Effector CD8-positive, alpha-beta T cell (primary cell): ENCODE measurements around the gene PMM2.

Source experiments
- DNase-seq: peaks from one replicate; lab custom pipeline; 2025; lab: John Stamatoyannopoulos, UW

The PMM2 gene

DNA sequence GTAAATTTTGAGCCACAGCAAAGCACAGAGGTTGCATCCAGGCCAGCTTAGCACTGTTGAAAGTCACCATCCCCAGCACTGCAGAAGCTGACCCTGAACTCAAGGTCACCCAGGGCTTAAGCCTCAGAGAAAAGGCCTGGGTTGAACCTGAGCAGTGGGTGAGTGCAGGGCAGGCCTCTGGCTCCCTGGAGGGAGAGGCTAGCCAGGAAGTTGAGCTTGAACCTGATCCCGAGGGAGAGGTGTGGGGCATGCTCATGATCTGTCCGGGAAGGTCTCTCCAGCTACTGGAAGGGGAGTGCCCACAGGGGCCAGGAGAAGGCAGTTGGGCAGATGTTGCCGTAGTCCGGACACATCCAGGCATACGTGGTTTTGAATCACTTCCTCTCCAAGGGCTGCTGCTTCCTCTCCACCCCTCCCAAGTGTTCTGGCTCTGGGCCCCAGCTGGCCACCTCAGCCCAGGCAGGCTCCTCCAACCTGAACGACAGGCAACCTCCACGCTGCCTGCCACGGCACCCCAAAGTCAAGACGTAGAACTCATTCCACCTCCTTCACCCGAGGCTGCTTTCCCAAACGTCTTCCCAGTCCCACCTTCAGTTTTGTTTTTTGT is 52.7 kb downstream of the PMM2 start:
- DNase-seq, result no peak

GRCh38 chr16:8851761-8852403 is 54.2 kb downstream of the PMM2 start:
- DNase-seq, result no peak

GRCh38 chr16:8852534-8852933 is 54.9 kb downstream of the PMM2 start:
- DNase-seq, result no peak

DNA sequence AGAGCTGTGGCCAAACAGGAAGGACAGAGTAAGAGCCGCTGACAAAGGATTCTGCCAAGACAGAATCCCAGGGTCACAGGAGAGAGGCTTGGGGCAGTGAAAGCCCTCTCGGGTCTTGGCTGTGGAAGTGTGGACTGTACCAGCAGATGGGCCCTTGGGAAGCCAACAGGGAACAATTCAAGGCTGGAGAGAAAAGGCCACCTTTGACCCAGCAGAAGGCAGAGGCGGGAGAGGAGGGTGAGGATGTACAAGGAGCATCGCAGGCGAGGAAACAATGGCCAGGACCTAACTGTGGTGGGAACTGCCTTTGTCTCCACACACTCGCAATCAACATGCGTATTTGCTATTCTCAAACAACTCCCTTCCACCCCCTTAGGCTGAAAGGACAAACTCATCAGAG is 55.5 kb downstream of the PMM2 start:
- no peak for DNase-seq

DNA sequence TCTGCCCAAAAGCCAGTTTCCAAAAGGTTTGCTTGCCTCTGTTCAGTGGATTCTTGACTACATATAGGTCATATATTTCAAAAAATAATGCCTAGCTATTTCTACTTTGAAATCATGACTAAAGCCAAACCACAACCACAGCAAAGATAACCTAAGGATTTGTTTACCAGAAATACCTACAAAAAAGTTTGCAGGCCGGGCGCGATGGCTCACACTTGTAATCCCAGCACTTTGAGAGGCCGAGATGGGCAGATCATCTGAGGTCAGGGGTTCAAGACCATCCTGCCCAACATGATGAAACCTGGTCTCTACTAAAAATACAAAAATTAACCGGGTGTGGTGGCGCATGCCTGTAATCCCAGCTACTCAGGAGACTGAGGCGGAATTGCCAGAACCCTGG is 56.0 kb downstream of the PMM2 start:
- DNase-seq, result no peak

DNA sequence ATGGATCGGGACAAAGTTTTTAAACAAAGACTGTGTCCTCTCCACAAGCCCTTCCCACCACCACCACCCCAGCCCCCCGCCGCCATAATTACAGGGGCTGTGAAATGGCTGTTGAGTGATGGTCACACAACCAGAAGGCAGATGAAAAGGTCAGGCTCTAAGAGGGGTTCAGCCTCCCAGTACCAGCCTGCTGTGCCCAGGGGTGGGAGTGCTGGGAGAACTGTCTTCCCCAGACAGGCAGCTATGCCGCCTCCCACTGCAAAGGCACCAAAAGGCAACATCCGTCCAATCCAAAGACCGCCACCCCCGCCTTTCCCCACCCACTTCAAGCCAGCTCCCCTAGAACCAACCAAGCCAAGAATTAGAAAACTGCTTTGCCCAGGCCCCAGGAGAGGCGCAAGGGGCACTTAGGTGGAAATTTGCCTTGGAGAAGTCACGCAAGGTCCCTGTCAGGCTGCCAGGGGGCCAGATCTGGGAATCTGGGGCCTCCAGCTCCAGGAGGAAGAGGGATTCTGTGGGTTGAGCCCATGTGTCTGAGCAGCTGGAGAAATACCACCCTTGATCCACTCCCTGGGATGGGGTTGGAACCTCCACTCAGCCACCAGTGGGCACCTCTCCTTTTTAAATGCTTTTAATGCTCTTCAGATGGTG is 56.8 kb downstream of the PMM2 start:
- no peak for DNase-seq

- DNase-seq, result no peak
Measured at GRCh38 chr16:8855051-8855786, 57.6 kb downstream of the PMM2 start.

DNA sequence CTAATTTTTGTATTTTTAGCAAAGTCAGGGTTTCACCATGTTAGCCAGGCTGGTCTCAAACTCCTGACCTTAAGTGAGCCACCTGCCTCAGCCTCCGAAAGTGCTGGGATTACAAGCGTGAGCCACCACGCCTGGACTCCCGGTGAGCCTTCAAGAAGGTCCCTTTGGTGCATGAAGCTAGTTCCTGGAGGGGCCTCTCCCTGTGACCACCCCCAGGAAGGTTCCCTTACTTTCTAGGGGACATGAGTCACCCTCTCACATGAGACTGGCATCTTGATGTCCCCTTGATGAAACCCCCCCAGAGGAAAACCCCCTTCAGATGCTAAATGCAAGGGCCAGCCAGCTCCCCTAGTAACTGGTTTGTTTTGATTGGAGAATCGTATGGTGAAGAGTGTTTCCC is 58.3 kb downstream of the PMM2 start:
- DNase-seq, result no peak

DNA sequence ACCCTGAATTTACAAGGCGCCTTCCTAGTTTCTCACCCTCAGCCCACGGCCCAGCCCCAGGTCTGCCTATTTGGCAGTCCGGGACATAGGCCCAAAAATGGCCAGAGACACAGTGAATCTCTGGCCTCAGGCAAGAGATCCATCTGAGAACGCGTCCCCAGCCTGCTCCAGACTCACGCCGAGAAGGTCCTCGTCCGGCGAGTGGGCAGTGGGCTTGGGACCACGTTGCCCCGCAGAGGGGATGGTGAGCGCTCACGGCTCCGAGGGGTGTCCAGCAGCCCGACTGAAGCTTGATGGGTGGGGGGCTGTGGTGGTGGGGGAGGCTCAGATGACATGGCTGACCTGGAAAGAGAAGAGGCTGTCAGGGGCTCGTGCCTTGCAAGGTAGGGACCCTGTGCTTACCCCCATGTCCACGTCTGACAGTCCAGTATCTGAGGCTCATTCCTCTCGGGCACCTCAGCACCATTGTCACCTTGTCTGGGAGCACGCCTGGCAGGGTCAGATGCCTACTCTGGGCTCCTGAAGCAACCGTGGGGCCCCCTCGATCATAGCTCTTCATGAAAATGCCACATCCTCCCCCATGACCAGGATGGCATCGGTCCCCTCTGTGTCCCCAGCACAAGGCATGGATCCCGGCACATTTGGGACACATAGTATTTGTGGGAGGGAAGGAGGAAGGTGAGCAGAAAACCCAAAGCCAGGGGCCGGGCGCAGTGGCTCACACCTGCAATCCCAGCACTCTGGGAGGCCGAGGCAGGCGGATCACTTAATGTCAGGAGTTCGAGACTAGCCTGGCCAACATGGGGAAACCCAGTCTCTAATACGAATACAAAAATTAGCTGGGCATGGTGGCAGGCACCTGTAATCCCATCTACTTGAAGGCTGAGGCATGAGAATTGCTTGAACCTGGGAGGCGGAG is 61.6 kb downstream of the PMM2 start:
- DNase-seq, result no peak

GRCh38 chr16:8859913-8860881 is 62.6 kb downstream of the PMM2 start:
- no peak for DNase-seq

- no peak for DNase-seq
Measured at GRCh38 chr16:8861563-8862308, 64.1 kb downstream of the PMM2 start.

GRCh38 chr16:8862309-8863130 is 64.9 kb downstream of the PMM2 start:
- no peak for DNase-seq

- DNase-seq, result no peak
Measured at GRCh38 chr16:8863594-8864424, 66.2 kb downstream of the PMM2 start.

DNA sequence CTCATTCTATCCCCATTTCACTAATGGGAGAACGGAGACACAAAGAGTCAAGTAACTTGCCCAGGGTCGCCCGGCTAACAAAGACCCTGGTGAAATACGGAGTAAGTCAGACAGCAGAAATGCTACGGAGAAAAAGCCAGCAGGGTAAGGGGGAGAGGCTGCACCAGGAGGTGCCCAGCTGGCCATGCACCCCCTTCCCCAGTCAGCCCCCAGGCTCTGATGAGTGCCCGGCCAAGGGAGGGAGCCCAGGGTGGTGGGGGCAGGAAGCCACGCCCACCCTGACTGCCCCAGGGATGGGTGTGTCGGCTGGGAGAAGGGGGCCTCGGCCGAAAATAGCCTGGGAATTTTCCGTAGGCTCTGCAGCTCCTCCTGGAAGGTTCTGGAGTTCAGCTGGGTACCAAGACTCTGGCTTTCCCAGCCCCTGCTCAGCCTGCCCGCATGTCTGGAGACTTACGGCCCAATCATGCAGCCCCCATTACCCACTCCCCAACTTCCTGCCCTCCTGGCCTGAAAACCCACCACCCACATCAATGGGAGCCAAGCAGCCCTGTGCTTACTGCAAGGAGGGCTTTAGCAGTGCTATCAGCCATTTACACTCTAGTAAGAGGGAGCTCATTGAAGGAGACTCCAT is 67.0 kb downstream of the PMM2 start:
- DNase-seq, result no peak

DNA sequence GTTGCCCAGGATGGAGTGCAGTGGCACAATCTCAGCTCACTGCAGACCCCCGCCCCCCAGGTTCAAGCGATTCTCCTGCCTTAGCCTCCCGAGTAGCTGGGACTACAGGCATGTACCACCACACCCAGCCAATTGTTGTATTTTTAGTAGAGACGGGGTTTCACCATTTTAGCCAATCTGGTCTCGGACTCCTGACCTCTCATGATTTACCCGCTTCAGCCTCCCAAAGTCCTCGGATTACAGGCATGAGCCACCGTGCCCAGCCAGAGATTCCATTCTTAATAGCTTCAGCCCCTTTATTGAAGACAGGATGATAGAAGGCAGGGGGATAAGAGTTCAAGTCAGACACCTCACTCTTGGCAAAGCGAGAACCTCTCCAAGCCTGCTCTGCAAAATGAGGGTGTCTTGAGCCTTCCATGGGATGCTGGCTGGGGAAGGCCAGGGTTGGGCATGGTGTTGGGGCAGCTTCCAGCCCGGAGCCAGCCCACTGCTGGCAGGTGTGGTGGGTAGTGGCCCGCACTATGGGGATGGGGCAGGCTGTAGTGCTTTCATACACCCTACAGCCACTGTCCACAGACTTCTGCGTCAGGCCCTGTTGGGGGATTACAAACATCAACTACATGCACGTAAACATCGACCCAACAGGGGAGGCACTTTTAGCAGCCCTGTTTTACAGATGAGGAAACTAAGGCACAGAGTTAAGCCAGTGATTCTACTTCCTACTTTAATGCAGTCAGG is 67.7 kb downstream of the PMM2 start:
- DNase-seq, result no peak

DNA sequence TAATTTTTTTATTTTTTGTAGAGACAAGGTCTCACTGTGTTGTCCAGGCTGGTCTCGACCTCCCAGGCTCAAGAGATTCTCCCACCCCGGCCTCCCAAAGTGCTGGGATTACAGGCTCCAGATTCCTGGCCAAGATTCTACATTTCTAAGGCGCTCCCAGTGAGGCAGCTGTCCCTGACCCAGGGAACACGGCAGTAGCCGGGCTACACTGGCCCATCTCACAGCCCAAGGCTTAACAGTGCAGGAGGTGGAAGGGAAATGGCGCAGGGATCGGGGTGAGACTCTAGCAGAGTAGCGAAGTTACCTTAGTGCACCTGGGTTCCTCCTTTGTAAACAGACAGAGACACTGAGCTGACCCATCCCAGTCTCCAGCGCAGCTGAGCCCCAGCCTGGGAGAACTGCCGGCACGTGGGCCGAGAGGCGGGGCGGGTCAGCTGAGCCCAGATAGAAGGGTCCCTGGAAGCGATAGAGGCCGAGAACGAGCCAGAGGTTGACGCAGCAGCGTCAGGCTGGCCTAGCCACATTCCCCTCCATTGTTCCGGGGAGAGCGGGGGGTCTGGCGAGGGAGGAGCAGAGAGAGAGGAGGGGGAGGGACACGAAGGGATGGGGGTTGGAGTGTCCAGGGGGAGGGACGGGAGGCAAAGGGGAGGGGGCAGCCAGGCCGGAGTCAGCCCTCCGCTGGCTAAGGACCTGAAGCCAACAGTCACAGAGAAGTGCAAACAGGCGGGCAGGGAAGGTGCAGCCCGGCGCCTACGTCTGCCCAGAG is 68.7 kb downstream of the PMM2 start:
- DNase-seq, result no peak
